ENCODE results near the gene GM2A.
A peak's percentile ranks its signal among the peaks of the same experiment; 100 is the strongest.
"Not testable (repeated sequence)": the region's sequence is repeated elsewhere in the genome, so short reads cannot be mapped to it uniquely, and the experiment has no call there.

The GM2A gene

DNA sequence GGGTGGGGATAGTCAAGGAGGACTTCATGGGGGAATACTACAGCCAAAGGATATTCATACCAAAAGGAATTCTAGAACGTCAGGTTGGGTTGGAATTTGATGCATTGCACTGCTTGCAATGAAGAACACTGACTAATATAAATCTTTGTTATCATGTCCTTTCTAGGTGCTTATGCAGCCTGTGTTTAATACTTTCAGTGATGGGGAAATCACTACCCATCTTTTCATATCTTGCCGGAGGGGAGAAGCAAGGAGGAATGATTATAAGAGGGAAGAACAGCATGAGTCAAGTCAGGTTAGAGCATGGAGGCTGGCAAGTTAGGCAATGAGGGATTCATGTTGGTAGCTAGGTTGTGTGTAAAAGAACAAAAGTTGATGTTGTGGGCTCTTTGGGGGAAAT is 24.0 kb upstream of the GM2A start:
- DNase-seq = no peak

DNA sequence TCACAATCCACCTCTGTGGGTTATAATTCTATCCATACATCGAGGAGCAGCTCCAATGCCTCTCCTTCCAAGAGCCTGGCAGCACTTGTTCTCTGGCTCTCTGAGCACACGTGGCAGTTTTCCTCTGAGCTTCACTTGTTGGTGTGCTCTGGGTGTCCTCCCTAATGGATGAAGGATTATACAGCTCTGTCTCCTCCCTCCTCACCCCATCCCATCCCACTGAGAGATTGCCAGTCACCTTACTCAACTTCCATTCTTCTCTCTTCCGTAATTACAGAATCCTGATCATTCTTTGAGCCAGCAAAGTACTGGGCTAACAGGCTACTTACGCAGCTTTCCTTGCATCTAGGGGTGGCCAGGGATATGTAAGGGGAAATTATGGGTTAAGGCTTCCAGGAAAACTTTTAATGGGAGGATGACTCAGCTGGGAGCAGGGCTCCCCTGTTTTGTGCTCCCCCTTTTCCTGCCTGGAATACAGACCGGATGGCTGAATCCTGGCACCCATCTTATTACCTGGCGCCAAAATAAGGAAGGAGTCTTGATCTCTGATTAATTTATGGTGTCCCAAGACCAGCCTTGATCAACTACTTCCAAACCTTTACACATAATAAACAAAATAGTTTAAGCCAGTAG is 22.8 kb upstream of the GM2A start:
- DNase-seq = no peak

DNA sequence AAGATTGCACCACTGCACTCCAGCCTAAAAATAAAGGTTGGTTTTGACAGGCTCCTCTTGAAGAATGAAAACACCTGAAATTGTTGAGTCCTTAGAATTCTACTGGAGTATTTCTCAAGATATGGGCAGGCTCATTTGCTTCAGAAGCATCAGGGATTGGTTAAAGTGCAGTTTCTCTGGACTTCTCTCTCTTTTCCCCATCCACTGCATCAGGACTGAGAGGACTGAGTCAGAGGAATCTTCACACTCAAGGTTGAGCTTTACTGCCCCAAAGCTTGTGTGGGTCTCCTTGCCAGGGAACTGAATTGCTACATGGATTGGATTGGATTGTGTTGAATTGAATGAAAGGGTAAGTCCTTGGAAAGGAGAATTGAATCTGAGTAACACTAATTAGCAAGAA is 21.6 kb upstream of the GM2A start:
- DNase-seq = no peak

GRCh38 chr5:151233616-151234085 is 19.3 kb upstream of the GM2A start:
- DNase-seq = peak; percentile 59

- peak; percentile 59 for DNase-seq
Observed at GRCh38 chr5:151234476-151235238, 18.3 kb upstream of the GM2A start.

DNA sequence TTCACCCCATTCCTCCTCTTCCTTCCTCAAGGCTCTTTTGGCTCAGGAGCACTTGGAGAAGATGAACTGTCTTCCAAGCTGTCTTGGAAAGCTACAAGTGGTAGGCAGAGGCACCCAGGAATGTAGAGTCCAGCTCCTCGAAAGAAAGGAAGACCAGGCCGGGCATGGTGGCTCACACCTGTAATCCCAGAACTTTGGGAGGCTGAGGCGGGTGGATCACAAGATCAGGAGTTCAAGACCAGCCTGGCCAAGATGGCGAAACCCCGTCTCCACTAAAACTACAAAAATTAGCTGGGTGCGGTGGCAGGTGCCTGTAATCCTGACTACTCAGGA is 17.8 kb upstream of the GM2A start:
- not testable (repeated sequence) for DNase-seq

- no peak for DNase-seq
Observed at GRCh38 chr5:151236888-151237287, 16.1 kb upstream of the GM2A start.

- DNase-seq = no peak
Observed at GRCh38 chr5:151237685-151238084, 15.3 kb upstream of the GM2A start.

- no peak for DNase-seq
Observed at GRCh38 chr5:151238303-151238741, 14.7 kb upstream of the GM2A start.

GRCh38 chr5:151239237-151239861 is 13.6 kb upstream of the GM2A start:
- peak; percentile 61 for DNase-seq

GRCh38 chr5:151240268-151240835 is 12.6 kb upstream of the GM2A start:
- DNase-seq = not testable (repeated sequence)

- DNase-seq = no peak
Observed at GRCh38 chr5:151240924-151241635, 11.9 kb upstream of the GM2A start.

DNA sequence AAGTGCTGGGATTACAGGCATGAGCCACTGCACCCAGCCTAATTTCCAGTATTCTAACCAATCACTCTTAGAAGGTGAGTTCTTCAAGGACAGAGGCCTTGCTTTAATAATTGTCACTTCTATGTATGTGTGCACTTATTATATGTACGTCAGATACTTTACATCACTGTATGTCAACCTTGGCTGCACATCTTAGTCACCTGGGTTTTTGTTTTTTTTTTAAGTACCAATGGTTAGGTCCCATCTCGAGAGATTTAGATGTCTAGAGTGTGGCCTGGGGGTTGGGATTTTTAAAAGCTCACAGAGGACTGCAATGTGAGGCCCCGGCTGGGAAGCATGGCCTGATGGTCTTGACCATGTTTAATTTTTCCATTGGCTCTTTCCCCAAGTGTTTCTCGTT is 9.9 kb upstream of the GM2A start:
- DNase-seq = no peak

GRCh38 chr5:151243564-151243963 is 9.4 kb upstream of the GM2A start:
- DNase-seq = no peak

GRCh38 chr5:151244206-151244605 is 8.8 kb upstream of the GM2A start:
- no peak for DNase-seq

GRCh38 chr5:151245680-151246219 is 7.2 kb upstream of the GM2A start:
- DNase-seq = no peak

- DNase-seq = no peak
Observed at GRCh38 chr5:151248651-151249050, 4.3 kb upstream of the GM2A start.

- no peak for DNase-seq
Observed at GRCh38 chr5:151249281-151249680, 3.7 kb upstream of the GM2A start.

DNA sequence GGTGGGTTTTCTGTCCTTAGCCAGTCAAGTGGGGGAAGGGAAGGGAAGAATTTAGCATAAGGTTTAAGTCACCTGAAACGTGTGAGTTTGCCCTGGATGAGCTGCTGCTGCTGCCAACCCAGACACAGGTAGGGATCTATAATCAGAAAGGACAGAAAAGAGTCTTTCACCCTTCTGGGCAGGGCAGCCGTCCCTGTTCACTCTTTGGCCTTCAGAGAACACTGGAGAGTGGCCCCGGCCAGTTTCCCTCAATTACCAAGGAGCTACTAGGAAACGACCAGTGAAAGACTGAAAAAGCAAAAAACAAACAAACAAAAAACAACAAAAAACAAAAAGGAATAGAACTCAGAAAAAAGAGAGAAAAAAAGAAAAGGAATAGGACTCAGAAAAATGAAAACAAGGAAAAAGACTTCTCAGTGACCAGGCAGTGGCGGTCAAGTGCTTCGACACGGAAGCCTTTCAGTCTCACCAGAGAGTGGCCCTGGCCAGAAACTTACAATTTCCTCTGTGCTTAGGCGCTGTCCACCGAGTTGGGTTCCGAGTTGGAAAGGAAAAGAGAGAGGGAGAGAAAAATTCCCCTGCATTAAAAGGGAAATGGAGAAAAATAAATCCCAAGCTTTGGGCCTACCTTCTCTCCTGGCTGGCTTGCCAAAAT is 2.5 kb upstream of the GM2A start:
- no peak for DNase-seq

- peak; percentile 12 for DNase-seq
Observed at GRCh38 chr5:151251001-151251551, 1.9 kb upstream of the GM2A start.

DNA sequence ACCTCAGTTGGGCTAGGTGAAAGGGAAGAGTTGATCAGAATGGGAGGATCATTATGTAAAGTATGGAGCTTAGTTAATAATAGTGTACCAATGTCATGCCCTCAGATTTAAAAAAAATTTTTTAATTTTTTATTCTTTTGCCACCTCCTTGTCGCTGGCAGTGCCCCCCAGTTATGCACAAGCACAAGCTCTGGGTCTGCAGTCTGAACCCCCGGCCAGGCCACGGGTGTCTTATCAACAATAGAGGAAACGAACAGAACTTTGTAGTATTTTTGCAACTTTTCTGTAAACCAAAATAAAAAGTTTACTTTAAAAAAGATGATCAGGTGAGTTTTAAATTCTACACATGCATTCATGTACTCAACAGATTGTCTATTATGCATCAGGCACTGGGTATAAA is 1.4 kb upstream of the GM2A start:
- DNase-seq = no peak

GRCh38 chr5:151253605-151253950 is 593 bp downstream of the GM2A start:
- no peak for DNase-seq
